ENCODE data around the gene ODAD4.

DNA sequence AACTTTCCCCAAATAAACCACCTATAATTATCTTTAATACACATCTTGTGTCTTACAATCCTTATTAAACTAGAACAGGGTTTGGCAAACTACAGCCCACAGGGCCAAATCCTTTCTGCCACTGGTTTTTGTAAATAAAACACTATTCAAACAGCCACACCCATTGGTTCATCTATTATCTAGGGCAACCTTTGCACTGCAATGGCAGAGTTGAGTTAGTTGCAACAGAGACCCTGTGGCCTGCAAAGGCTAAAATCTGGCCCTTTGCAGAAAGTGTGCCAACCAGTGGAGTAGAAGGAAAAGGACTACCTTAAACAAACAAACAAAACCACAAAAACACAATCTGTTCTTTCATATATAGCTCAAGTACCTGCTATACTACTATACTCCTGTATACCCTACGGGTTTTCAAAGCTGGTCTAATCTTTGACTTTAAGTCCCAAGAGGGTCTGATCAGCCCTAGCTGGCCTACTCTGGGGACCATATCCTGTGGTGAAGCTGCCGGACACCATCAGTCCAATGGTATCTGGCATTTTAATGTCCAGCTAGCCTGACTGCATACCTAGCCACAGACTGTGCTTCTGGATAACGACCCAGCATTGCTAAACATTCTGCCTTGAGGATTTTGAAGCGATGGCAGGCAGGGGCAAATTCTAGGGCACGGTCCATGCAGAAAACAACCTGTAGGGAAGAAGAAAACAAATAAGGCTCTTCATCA is 59.4 kb downstream of the ODAD4 start:
- TF ChIP-seq, protein P1, sequence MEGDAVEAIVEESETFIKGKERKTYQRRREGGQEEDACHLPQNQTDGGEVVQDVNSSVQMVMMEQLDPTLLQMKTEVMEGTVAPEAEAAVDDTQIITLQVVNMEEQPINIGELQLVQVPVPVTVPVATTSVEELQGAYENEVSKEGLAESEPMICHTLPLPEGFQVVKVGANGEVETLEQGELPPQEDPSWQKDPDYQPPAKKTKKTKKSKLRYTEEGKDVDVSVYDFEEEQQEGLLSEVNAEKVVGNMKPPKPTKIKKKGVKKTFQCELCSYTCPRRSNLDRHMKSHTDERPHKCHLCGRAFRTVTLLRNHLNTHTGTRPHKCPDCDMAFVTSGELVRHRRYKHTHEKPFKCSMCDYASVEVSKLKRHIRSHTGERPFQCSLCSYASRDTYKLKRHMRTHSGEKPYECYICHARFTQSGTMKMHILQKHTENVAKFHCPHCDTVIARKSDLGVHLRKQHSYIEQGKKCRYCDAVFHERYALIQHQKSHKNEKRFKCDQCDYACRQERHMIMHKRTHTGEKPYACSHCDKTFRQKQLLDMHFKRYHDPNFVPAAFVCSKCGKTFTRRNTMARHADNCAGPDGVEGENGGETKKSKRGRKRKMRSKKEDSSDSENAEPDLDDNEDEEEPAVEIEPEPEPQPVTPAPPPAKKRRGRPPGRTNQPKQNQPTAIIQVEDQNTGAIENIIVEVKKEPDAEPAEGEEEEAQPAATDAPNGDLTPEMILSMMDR (IDR thresholded peaks at IDR 0.05): no peak
- TF ChIP-seq POLR2A (IDR thresholded peaks at IDR 0.05) (no peak), POLR2AphosphoS5 (IDR thresholded peaks at IDR 0.05) (no peak)
